ENCODE measurements around the gene ACADM. TPM values are rescaled to one million over a fixed set of nuclear protein-coding genes. Genes with fewer than 3 reads are reported as not detected.
"Not testable (repeated sequence)": the region's sequence is repeated elsewhere in the genome, so short reads cannot be mapped to it uniquely, and the experiment has no call there.

The ACADM gene
- polyA plus RNA-seq, 2 donors, result 42.5 to 49.7 TPM

- Histone ChIP-seq H3K4me1 (ENCODE audit: control insufficient read depth in 2 of 2, insufficient read depth in 2 of 2, low read length in 1 of 2) (no peaks in the 10 kb centered on the region), H3K27ac (ENCODE audit: low read depth in 2 of 2, low read length in 1 of 2) (no peak overlapping the region), H3K36me3 (ENCODE audit: control insufficient read depth in 2 of 2, insufficient read depth in 2 of 2, low read length in 1 of 2) (peaks cover 2 to 26% of the 10 kb centered on the region in 2 donors), H3K4me3 (ENCODE audit: low read depth in 1 of 2, low read length in 2 of 2) (no peak overlapping the region), H3K9me3 (ENCODE audit: control insufficient read depth in 2 of 2, insufficient read depth in 1 of 2, low read depth in 1 of 2, low read length in 1 of 2) (no peaks in the 10 kb centered on the region), H3K27me3 (ENCODE audit: control insufficient read depth in 1 of 2, insufficient read depth in 2 of 2, low read length in 2 of 2) (no peaks in the 10 kb centered on the region)
- 81 to 82% methylated on average over 6 of the region's 6 CpGs for WGBS, 2 donors
Observed at GRCh38 chr1:75797273-75797588, 72.7 kb downstream of the ACADM start.

GRCh38 chr1:75797606-75798216, 73.2 kb downstream of the ACADM start:
- Histone ChIP-seq H3K27ac (ENCODE audit: low read depth in 2 of 2, low read length in 1 of 2) (no peak overlapping the region), H3K36me3 (ENCODE audit: control insufficient read depth in 2 of 2, insufficient read depth in 2 of 2, low read length in 1 of 2) (peaks cover 2 to 24% of the 10 kb centered on the region in 2 donors), H3K9me3 (ENCODE audit: control insufficient read depth in 2 of 2, insufficient read depth in 1 of 2, low read depth in 1 of 2, low read length in 1 of 2) (no peaks in the 10 kb centered on the region), H3K4me3 (ENCODE audit: low read depth in 1 of 2, low read length in 2 of 2) (no peak overlapping the region), H3K27me3 (ENCODE audit: control insufficient read depth in 1 of 2, insufficient read depth in 2 of 2, low read length in 2 of 2) (no peaks in the 10 kb centered on the region), H3K4me1 (ENCODE audit: control insufficient read depth in 2 of 2, insufficient read depth in 2 of 2, low read length in 1 of 2) (no peaks in the 10 kb centered on the region)
- WGBS, 2 donors, result 90 to 93% methylated on average over 13 of the region's 13 CpGs

- not testable (repeated sequence) for H3K27me3 ChIP-seq (ENCODE audit: control insufficient read depth in 1 of 2, insufficient read depth in 2 of 2, low read length in 2 of 2); H3K36me3 ChIP-seq (ENCODE audit: control insufficient read depth in 2 of 2, insufficient read depth in 2 of 2, low read length in 1 of 2); H3K4me1 ChIP-seq (ENCODE audit: control insufficient read depth in 2 of 2, insufficient read depth in 2 of 2, low read length in 1 of 2); H3K4me3 ChIP-seq (ENCODE audit: low read depth in 1 of 2, low read length in 2 of 2); H3K9me3 ChIP-seq (ENCODE audit: control insufficient read depth in 2 of 2, insufficient read depth in 1 of 2, low read depth in 1 of 2, low read length in 1 of 2); H3K27ac ChIP-seq (ENCODE audit: low read depth in 2 of 2, low read length in 1 of 2)
- WGBS, 2 donors, result 98% methylated on average over 2 of the region's 2 CpGs
Observed at GRCh38 chr1:75801480-75801879, 77.0 kb downstream of the ACADM start.

GRCh38 chr1:75808921-75809320, 84.4 kb downstream of the ACADM start:
- 86 to 88% methylated on average over 4 of the region's 4 CpGs for WGBS, 2 donors

GRCh38 chr1:75810113-75810512, 85.6 kb downstream of the ACADM start:
- H3K27ac ChIP-seq (ENCODE audit: low read depth in 2 of 2, low read length in 1 of 2); H3K27me3 ChIP-seq (ENCODE audit: control insufficient read depth in 1 of 2, insufficient read depth in 2 of 2, low read length in 2 of 2); H3K9me3 ChIP-seq (ENCODE audit: control insufficient read depth in 2 of 2, insufficient read depth in 1 of 2, low read depth in 1 of 2, low read length in 1 of 2); H3K4me3 ChIP-seq (ENCODE audit: low read depth in 1 of 2, low read length in 2 of 2); H3K36me3 ChIP-seq (ENCODE audit: control insufficient read depth in 2 of 2, insufficient read depth in 2 of 2, low read length in 1 of 2); H3K4me1 ChIP-seq (ENCODE audit: control insufficient read depth in 2 of 2, insufficient read depth in 2 of 2, low read length in 1 of 2): not testable (repeated sequence)
- WGBS, 2 donors, result 87 to 93% methylated on average over 3 of the region's 3 CpGs

More at GRCh38 chr1:75808921-75809320, 84.4 kb downstream of the ACADM start:
- no peak overlapping the region for H3K4me3 ChIP-seq (ENCODE audit: low read depth in 1 of 2, low read length in 2 of 2)
- H3K9me3 ChIP-seq (ENCODE audit: control insufficient read depth in 2 of 2, insufficient read depth in 1 of 2, low read depth in 1 of 2, low read length in 1 of 2), result no peaks in the 10 kb centered on the region
- no peaks in the 10 kb centered on the region for H3K27me3 ChIP-seq (ENCODE audit: control insufficient read depth in 1 of 2, insufficient read depth in 2 of 2, low read length in 2 of 2)
- H3K27ac ChIP-seq (ENCODE audit: low read depth in 2 of 2, low read length in 1 of 2), result no peak overlapping the region
- no peaks in the 10 kb centered on the region for H3K4me1 ChIP-seq (ENCODE audit: control insufficient read depth in 2 of 2, insufficient read depth in 2 of 2, low read length in 1 of 2)
- H3K36me3 ChIP-seq (ENCODE audit: control insufficient read depth in 2 of 2, insufficient read depth in 2 of 2, low read length in 1 of 2), result no peaks in the 10 kb centered on the region

GRCh38 chr1:75811211-75811981, 86.9 kb downstream of the ACADM start:
- H3K4me1 ChIP-seq (ENCODE audit: control insufficient read depth in 2 of 2, insufficient read depth in 2 of 2, low read length in 1 of 2), result no peaks in the 10 kb centered on the region
- no peaks in the 10 kb centered on the region for H3K36me3 ChIP-seq (ENCODE audit: control insufficient read depth in 2 of 2, insufficient read depth in 2 of 2, low read length in 1 of 2)
- no peak overlapping the region for H3K27ac ChIP-seq (ENCODE audit: low read depth in 2 of 2, low read length in 1 of 2)
- H3K4me3 ChIP-seq (ENCODE audit: low read depth in 1 of 2, low read length in 2 of 2), result no peak overlapping the region
- H3K27me3 ChIP-seq (ENCODE audit: control insufficient read depth in 1 of 2, insufficient read depth in 2 of 2, low read length in 2 of 2), result no peaks in the 10 kb centered on the region
- 75 to 77% methylated on average over 1 of the region's 1 CpG for WGBS, 2 donors
- no peaks in the 10 kb centered on the region for H3K9me3 ChIP-seq (ENCODE audit: control insufficient read depth in 2 of 2, insufficient read depth in 1 of 2, low read depth in 1 of 2, low read length in 1 of 2)

- Histone ChIP-seq H3K27ac (ENCODE audit: low read depth in 2 of 2, low read length in 1 of 2) (no peak overlapping the region), H3K27me3 (ENCODE audit: control insufficient read depth in 1 of 2, insufficient read depth in 2 of 2, low read length in 2 of 2) (no peaks in the 10 kb centered on the region), H3K9me3 (ENCODE audit: control insufficient read depth in 2 of 2, insufficient read depth in 1 of 2, low read depth in 1 of 2, low read length in 1 of 2) (no peaks in the 10 kb centered on the region), H3K36me3 (ENCODE audit: control insufficient read depth in 2 of 2, insufficient read depth in 2 of 2, low read length in 1 of 2) (no peaks in the 10 kb centered on the region), H3K4me3 (ENCODE audit: low read depth in 1 of 2, low read length in 2 of 2) (no peak overlapping the region), H3K4me1 (ENCODE audit: control insufficient read depth in 2 of 2, insufficient read depth in 2 of 2, low read length in 1 of 2) (no peaks in the 10 kb centered on the region)
- WGBS, 2 donors, result 71 to 83% methylated on average over 3 of the region's 3 CpGs
Observed at GRCh38 chr1:75812065-75812464, 87.6 kb downstream of the ACADM start.

Other genes with a start within 250 kb of the ACADM start
- 1 to 10 TPM in 1 of 2 donors, under 1 TPM in 1; 0.75 to 3.1 TPM for gene SLC44A5, start 113.6 kb upstream of the ACADM start, polyA plus RNA-seq
- gene RABGGTB, start 61.5 kb downstream of the ACADM start, polyA plus RNA-seq, result 10 to 100 TPM; 44.8 to 47.5 TPM
- under 1 TPM; 0.05 to 0.16 TPM for gene MSH4, start 72.2 kb downstream of the ACADM start, polyA plus RNA-seq
- gene ASB17, start 207.7 kb downstream of the ACADM start, polyA plus RNA-seq, result not detected

Data from esophagus (tissue), 2 donors.